Right lobe of liver (tissue), 4 donors: ENCODE data around the gene VPS37C.

ENCODE experiments used
- CTCF ChIP-seq, 4 donors: fragments of 200-600 bp in 3 of 4; fragments of 450-650 bp in 1 of 4; IDR thresholded peaks; one replicate each; pipeline versions ENCODE4 v1.5.1 to v1.8.0; 2016 to 2022; ENCODE audit warnings: antibody characterized with exemption in 4 of 4, mild to moderate bottlenecking in 2 of 4
- POLR2A ChIP-seq: fragments of 450-650 bp; IDR thresholded peaks from one replicate; pipeline ENCODE4 v1.6.1; 2017; ENCODE audit warnings: antibody characterized with exemption, mild to moderate bottlenecking
- donor health status: DM: no; HTN: no; CAD: no.
- donor health status: DM: no; HTN: no; CAD: no.
- donor health status: DM: no; HTN: yes; CAD: no.

- no peak for TF ChIP-seq CTCF (IDR thresholded peaks at IDR 0.05)
- no peak for TF ChIP-seq POLR2A
Observed at GRCh38 chr11:61123775-61124571, 37.3 kb downstream of the VPS37C start.
